Psoas muscle (tissue), 8 donors: ENCODE data around the gene CNNM3. TPM values are rescaled to one million over a fixed set of nuclear protein-coding genes. Genes with fewer than 3 reads are reported as not detected.
A peak's percentile ranks its signal among the peaks of the same experiment; 100 is the strongest.

Experiments
- ATAC-seq, 4 donors: fragments of 200-7000 bp; cut with Tn5 transposase; one replicate each; pipeline ENCODE4 v1.9.1; 2020; ENCODE audit warnings: moderate library complexity in 3 of 4, mild to moderate bottlenecking in 2 of 4
- DNase-seq, 2 donors: peaks; one replicate each; pipeline ENCODE4 v3.0.0-alpha.2; 2020
- H3K27ac ChIP-seq: fragments of 200-600 bp; one replicate; pipeline ENCODE4 v1.8.0; 2022
- H3K27me3 ChIP-seq, 3 donors: fragments of 200-600 bp in 1 of 3; one replicate each; pipeline versions ENCODE4 v1.6.1 to v1.8.0; 2013 to 2022; ENCODE audit warnings: low read length in 2 of 3, mild to moderate bottlenecking in 2 of 3, moderate library complexity in 1 of 3; ENCODE audit not compliant: insufficient read depth in 3 of 3
- H3K36me3 ChIP-seq, 2 donors: fragments of 200-600 bp in 1 of 2; one replicate each; pipeline versions ENCODE4 v1.6.1 to v1.8.0; 2013 to 2022; ENCODE audit warnings: low read depth in 1 of 2, mild to moderate bottlenecking in 1 of 2, moderate library complexity in 1 of 2; ENCODE audit not compliant: insufficient read depth in 1 of 2
- H3K4me1 ChIP-seq: fragments of 200-600 bp; one replicate; pipeline ENCODE4 v1.8.0; 2022
- H3K4me3 ChIP-seq: fragments of 200-600 bp; one replicate; pipeline ENCODE4 v1.8.0; 2022; ENCODE audit warnings: mild to moderate bottlenecking
- H3K9me3 ChIP-seq: fragments of 200-600 bp; one replicate; pipeline ENCODE4 v1.8.0; 2022
- WGBS, 3 donors: extraction: QIAGEN DNeasy Blood & Tissue Kit; methylation state at CpG; one replicate each; pipeline versions ENCODE4 v1.1.6 to v1.1.7; 2013; 5-methylcytosine and 5-hydroxymethylcytosine counted together
- intact Hi-C, 2 donors: fragments of 100-400 bp; cut with DNase I; formaldehyde crosslinking; loops; one replicate each; pipeline versions ENCODE4 v1.11.0 to v1.14.2; 2022
- polyA plus RNA-seq, 3 donors: library from polyadenylated mRNA; stranded (reverse); fragments of 200-250 nt; gene quantifications; one replicate each; pipeline ENCODE4 v1.2.3, GENCODE V29; 2013
- total RNA-seq, 4 donors: library from RNA; stranded (reverse); fragmentation: NEBNext Ultra II Directional in 2 of 4; extraction: Animal tissue kit (Norgen Biotek cat#: 25700) in 2 of 4; gene quantifications; one replicate each; pipeline versions ENCODE4 v1.2.1 to v1.2.4, GENCODE V29; 2021 to 2023
- TF ChIP-seq, protein P1 (sequence below): fragments of 200-600 bp; IDR thresholded peaks from one replicate; pipeline ENCODE4 v1.8.0; 2022; ENCODE audit warnings: antibody characterized with exemption
- donor health status: healthy with polysubstance abuse.
- donor health status: DM: no; HTN: no; CAD: no; lungs with moderate emphysema.
- donor health status: Bipolar disorder and iron deficiency.
- donor health status: healthy.
- donor health status: DM: yes; HTN: yes; CAD: no.
- donor health status: DM: no; HTN: no; CAD: no.
- donor health status: DM: no; HTN: no; CAD: no.
- donor health status: DM: yes; HTN: yes; CAD: no.

CNNM3 gene
- total and polyA plus RNA-seq, 7 donors, result 4.2 to 12.6 (median 7.7) TPM

DNA sequence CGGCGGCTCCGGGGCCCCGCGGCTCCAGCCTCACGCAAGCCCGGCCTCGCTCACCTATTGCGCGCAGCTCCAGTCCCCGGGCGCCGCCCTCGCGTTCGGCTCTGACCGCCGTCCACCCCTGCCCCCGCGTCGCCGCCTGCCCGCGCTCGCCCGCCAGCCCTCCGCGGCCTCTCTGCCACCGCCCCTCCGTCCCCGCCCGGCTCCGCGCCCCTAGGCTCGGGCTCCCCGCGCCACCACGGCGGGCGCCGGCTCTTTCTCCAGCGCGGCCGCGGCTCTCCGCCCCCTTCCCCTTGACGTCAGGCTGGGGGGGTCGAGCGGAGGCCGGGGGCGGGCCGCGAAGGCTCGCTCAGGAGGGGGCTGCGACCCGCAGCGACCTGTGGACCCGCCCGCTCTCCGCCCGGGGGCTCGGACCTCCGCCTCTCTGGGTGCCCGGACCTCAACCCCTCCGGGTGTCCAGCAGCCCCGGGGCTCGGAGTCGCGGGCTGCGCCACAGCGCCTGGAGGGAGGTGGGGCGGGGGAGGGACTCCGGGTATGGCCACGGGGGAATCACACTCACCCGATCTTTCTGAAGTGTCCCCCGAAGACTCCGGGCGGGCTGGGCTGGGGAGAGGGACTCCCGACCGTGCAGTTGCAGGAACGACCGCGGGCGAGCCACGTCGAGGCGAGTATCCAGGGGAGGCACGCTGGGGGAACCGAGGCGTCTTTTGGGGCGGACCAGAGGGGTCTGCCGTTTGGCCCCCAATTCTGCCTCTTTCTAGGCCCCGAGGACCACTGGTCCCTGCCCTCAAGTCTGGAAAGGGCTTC, 54.0 kb downstream of the CNNM3 start, which contains the start of gene SEMA4C:
SEMA4C (minus strand) TSS at position 259 of the 804 bp plus-strand sequence. CDS start 2,194 bp downstream, outside the sequence.
- WGBS, 3 donors, result 2 to 7% (median 6%) methylated on average over 55 to 93 of the region's 93 CpGs
- Histone ChIP-seq H3K27ac (peak within 1 kb of the TSS; percentile 86), H3K4me3 (peak within 1 kb of the TSS; percentile 92), H3K9me3 (no peaks in the 10 kb centered on the region), H3K27me3 (no peaks in the 10 kb centered on the region), H3K4me1 (peaks cover 26% of the 10 kb centered on the region), H3K36me3 (peaks cover 0 to 24% of the 10 kb centered on the region in 2 donors)
- peak; percentile 27 to 55 (median 52) for ATAC-seq
- DNase-seq, result peak; percentile 70 to 76
- intact Hi-C loops, result loop anchor here in 1 of 2 donors (5.0 kb wide), 1 partner anchor 42 kb away; no protein-coding TSS in a partner anchor
- TF ChIP-seq, protein P1, sequence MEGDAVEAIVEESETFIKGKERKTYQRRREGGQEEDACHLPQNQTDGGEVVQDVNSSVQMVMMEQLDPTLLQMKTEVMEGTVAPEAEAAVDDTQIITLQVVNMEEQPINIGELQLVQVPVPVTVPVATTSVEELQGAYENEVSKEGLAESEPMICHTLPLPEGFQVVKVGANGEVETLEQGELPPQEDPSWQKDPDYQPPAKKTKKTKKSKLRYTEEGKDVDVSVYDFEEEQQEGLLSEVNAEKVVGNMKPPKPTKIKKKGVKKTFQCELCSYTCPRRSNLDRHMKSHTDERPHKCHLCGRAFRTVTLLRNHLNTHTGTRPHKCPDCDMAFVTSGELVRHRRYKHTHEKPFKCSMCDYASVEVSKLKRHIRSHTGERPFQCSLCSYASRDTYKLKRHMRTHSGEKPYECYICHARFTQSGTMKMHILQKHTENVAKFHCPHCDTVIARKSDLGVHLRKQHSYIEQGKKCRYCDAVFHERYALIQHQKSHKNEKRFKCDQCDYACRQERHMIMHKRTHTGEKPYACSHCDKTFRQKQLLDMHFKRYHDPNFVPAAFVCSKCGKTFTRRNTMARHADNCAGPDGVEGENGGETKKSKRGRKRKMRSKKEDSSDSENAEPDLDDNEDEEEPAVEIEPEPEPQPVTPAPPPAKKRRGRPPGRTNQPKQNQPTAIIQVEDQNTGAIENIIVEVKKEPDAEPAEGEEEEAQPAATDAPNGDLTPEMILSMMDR, result no peak

DNA sequence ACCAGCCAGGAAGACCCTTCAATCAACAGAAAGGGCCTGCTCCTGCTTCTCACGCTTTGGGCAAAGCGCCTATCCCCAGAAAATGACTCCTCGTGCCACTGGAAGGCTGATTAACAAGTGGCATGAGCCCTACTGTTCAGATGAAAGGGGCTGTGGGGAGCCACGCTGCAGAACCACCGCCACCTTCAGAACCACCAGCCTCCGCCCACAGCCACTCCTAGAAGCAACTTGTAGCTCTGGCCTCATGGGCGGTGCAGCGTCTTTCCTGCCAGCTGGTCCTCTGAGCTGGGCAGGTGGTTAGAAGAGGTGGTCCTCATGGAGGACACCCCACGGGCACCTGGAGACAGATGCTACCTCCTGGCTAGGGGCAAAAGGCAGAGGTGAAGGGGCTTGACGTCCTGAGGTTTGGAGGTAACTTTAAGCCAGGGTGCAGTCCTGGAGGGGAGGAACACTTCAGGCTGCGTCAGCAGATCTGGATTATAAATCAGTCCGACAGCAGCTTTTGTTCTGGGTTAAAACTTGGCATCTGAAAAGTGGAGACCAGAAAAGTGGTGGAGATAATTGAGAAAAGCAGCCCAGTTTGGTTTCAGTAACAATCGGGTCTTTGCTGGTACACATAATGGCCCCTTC, 54.7 kb downstream of the CNNM3 start:
- H3K9me3 ChIP-seq, result no peaks in the 10 kb centered on the region
- peak overlapping the region; percentile 92 for H3K4me3 ChIP-seq
- TF ChIP-seq, protein P1, result no peak
- intact Hi-C loops, result loop anchor here in 1 of 2 donors (5.0 kb wide), 1 partner anchor 42 kb away; no protein-coding TSS in a partner anchor
- DNase-seq (no peak), ATAC-seq (no peak)
- peaks cover 26% of the 10 kb centered on the region for H3K4me1 ChIP-seq
- WGBS, 3 donors, result 48 to 54% (median 52%) methylated on average over 13 of the region's 13 CpGs
- H3K27ac ChIP-seq, result peak overlapping the region; percentile 86
- no peaks in the 10 kb centered on the region for H3K27me3 ChIP-seq
- peaks cover 0 to 16% of the 10 kb centered on the region in 2 donors for H3K36me3 ChIP-seq

DNA sequence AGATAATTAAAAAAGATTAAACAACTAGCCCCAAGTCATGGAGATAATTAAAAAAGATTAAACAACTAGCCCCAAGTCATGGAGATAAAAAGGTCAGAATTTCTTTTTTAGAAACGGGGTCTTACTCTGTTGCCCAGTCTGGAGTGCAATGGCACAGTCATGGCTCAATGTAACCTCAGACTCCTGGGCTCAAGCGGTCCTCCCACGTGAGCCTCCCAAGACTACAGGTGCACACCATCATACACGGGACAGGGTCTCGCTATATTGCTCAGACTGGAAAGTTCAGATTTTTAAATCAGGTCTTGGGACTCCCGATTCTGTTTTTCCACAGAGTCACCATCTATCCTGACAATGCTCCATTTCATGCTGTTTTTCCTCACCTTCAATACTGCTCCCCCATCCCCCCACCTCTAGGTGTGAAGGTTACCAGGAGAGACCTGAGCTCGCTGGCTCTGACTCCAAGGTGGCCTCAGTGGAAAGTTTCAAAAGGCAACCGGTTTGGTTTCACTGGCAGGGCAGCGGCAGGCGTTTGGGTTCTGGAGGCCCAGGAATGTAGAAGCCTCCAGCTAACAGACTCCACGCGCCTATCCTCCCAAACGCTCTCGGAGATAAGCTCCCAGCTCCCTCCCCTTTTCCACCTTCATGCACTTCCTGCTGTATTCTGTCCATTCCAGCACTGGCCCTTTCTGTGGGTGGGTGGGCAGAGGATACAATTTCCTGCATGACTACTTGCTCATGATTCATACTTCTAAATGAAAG, 56.7 kb downstream of the CNNM3 start:
- TF ChIP-seq, protein P1, result no peak
- intact Hi-C loops, result loop anchor here in 1 of 2 donors (5.0 kb wide), 1 partner anchor 40 kb away; no protein-coding TSS in a partner anchor
- Histone ChIP-seq H3K9me3 (no peaks in the 10 kb centered on the region), H3K4me3 (peak overlapping the region; percentile 22), H3K4me1 (peaks cover 16% of the 10 kb centered on the region), H3K36me3 (no peaks in the 10 kb centered on the region), H3K27ac (peak overlapping the region; percentile 46), H3K27me3 (no peaks in the 10 kb centered on the region)
- WGBS, 3 donors, result 78 to 85% (median 81%) methylated on average over 14 of the region's 14 CpGs
- no peak for ATAC-seq
- no peak for DNase-seq

DNA sequence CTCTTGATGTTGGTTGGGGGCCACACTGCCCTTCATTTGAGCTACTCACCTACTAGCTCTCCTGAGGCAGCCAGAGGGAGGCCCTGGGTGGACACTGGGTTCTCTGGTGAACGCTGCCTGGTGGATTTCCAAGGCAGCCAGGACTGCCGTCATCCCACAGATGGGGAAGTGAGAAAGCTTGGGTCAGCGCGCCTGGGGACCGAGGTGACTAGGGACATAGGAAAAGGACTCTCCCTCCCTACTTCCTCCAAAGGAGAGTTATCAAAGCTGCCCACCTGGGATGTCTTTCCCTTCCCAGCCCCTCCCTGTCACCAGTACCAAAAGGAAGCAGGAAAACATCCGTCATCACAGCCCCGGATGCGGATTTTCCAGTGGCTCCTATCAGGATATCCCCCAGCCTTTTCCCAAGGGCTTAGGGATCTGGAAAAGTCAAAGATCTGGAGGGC, 57.6 kb downstream of the CNNM3 start:
- intact Hi-C loops, result loop anchor here in 1 of 2 donors (5.0 kb wide), 1 partner anchor 39 kb away; no protein-coding TSS in a partner anchor
- H3K4me1 ChIP-seq, result peaks cover 15% of the 10 kb centered on the region
- ATAC-seq (peak in 3 of 4 donors; percentile 8 to 24 (median 13)), DNase-seq (peak; percentile 68 to 84)
- TF ChIP-seq, protein P1, result no peak
- 30 to 44% (median 32%) methylated on average over 8 of the region's 8 CpGs for WGBS, 3 donors
- H3K27me3 ChIP-seq, result no peaks in the 10 kb centered on the region
- peak overlapping the region; percentile 22 for H3K4me3 ChIP-seq
- no peaks in the 10 kb centered on the region for H3K36me3 ChIP-seq
- H3K9me3 ChIP-seq, result no peaks in the 10 kb centered on the region
- H3K27ac ChIP-seq, result peak overlapping the region; percentile 46
